Stimulated activated CD4-positive, alpha-beta T cell treated with anti-CD3 and anti-CD28 coated beads, TNF-alpha, amount 100 ng/mL, for 24 hours (primary cell): Measurements from ENCODE around the gene UQCR11.
A peak's percentile ranks its signal among the peaks of the same experiment; 100 is the strongest.

Experiments
- DNase-seq, 3 experiments: peaks; one replicate each; pipeline ENCODE4 v3.0.0-alpha.2; 2020; ENCODE audit warnings: low read depth in 3 of 3

Gene UQCR11

GRCh38 chr19:1636325-1637236 is 31.3 kb upstream of the UQCR11 start:
- DNase-seq = no peak

- no peak for DNase-seq
Observed at GRCh38 chr19:1634938-1635243, 29.6 kb upstream of the UQCR11 start.

GRCh38 chr19:1634242-1634937 is 29.1 kb upstream of the UQCR11 start:
- no peak for DNase-seq

DNA sequence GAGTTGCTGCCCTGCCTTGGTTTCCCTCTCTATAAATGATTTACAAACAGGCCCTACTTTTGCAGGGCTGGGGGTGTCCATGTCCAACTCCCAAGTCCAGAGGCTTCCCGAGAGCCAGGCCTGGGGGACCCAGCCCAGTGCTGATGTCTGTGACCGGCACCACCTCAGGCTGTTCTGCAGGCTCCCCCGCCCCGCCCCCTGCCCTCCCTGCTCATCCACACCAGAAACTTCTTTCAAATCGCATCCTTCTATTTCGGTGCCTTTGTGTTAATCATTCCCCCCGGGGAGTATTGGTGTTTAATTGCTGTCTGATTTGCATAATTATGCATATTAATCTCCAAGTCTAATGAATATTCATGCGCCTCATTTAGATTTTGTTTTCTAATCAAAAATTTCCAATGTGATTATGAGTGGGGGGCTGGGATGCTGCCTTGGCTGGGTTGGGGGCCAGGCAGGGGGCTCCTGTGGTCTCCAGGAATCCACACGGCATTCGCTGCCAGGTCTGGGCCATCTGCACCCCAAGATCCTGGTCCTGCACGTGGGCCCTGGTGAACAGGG is 28.1 kb upstream of the UQCR11 start:
- no peak for DNase-seq

- DNase-seq = no peak
Observed at GRCh38 chr19:1632462-1633268, 27.4 kb upstream of the UQCR11 start.

DNA sequence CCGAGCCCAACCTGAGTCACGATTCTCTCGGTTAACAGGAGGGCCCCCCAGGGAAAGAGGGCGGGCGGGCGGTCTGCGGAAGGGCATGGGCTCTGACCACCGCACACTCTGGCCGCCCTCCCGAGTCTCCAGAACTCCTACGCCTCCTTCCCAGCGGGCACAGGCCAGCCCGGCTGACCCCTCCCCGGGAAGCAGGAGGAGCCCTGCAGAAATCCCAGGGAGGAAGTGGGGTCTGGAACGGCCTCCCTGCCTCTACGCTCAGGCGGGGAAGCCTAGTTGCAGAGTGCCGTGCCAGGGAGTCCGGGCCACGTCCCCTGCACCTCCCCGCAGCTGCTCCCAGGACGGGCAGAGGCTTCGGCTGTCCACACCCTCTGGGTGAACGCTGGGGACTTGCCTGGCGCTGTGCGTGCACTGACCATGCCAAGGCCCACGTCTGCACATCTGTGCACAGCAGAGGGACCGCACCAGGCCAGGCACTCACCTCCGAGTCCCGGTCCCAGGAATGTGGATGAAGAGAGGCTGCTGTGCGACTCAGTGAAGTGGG is 26.4 kb upstream of the UQCR11 start:
- DNase-seq = no peak

- DNase-seq = no peak
Observed at GRCh38 chr19:1630811-1631210, 25.5 kb upstream of the UQCR11 start.

DNA sequence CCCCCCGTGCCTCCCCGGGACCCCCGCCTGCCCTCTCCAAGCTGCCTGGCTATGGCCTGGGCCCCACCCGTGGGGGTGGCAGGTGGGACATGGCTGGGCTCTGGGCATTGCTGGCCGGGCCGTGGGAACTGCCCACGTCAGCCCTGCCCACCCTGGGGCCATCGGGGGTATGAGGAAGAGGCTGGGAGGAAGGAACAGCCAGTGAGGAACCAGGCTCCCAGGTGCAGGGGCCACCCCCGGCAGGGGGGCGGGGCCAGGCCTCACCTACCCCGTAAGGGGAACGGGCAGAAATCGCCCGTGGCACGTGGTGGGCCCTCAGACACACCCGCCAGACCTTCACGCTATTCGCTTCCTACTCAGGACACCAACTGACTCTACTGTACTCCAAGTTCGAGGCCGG is 24.8 kb upstream of the UQCR11 start:
- DNase-seq = no peak

DNA sequence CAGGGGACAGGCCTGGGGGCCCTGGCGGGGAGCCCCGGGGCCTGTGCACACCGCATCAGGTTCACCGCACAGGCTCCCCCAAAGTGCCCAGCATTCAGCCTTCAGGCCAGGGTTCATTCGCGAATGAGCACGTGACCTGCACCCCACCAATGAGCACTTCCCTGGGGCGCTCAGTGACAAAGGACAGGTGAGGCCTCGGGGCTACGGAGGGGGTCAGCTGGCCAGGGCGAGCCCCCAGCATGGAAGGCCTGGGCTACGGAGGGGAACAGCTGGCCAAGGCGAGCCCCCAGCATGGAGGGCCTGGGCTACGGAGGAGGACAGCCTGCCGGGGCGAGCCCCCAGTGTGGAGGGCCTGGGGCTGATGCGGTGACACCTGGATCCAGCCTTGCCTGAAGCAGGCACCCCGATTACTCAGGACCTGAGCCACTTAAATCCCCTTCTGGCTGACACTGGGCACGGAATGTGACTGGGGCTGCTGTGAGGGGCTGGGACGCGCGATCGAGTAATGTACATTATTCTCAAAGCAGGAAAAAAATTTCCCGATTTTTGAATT is 24.1 kb upstream of the UQCR11 start:
- DNase-seq = no peak

GRCh38 chr19:1627194-1627593 is 21.9 kb upstream of the UQCR11 start:
- no peak for DNase-seq

DNA sequence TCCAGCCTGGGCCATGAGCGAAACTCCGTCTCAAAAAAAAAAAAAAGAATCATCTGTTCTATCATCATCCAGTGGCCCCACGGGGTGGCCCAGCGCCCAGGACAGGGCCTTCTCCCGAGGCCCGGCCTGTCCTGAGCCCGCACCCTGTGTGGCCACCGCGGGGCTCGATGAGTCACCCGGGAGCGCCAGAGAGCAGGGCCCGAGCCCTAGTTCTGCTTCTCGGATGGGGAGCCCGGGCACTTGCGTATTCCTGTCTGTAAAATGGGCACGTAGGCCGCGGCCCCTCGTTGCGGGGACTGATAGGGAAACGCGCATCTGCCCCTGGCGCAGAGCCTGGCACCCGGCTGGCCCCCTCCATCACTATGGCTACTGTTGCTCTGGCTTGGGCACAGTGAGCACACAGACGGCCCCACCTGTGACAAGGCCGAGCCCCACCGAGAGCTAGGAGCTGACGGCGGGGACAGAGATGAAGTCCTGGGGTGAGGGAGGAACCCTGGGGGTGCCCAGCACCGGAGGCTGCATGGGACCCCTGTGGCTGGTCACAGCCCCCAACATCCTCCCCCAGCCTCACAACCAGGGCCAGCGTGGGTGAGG is 21.3 kb upstream of the UQCR11 start:
- no peak for DNase-seq

GRCh38 chr19:1624458-1624857 is 19.2 kb upstream of the UQCR11 start:
- peak in 1 of 3 experiments; percentile 52 for DNase-seq

DNA sequence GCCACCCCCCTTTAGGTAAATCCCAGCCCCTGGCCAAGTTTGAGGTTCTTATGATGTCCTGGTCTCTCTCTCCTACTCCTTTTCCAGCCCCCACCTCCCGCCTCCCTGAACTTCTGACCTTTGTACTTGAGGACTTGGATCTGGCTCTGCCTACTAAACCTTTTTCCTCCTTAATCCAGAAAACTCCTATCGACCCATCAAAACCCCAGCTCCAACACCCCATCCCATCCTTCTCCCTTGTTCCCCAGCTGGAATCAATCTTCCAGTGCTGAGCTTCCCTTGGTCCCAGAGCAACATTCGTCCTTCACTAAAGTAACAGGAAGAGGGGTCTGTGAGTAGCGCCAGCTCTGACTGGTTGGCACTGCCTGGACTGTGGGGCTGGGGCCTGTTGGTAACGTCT is 17.3 kb upstream of the UQCR11 start:
- no peak for DNase-seq

- DNase-seq = no peak
Observed at GRCh38 chr19:1622007-1622406, 16.7 kb upstream of the UQCR11 start.

GRCh38 chr19:1621574-1621973 is 16.3 kb upstream of the UQCR11 start:
- DNase-seq = no peak

DNA sequence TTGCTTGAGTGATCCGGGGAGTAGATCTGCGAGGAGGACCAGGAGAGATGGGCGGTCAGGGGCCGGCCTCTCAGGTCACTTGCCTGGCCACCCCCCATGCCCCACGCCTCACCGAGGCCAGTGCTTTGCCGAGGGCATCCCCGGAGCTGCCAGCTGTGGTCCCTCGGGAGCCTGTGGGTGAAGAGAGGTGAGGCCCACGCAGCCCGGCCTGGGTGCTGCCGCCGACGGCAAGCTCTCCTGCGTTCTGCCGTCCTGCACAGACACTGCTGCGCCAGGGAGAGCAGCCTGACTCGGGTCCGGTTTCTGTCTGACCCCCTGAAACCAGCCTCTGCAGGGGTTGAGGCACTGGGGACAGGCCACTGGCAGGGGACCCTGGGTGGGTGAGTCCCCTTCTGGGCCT is 15.8 kb upstream of the UQCR11 start:
- DNase-seq = no peak

GRCh38 chr19:1620502-1620901 is 15.2 kb upstream of the UQCR11 start:
- no peak for DNase-seq

DNA sequence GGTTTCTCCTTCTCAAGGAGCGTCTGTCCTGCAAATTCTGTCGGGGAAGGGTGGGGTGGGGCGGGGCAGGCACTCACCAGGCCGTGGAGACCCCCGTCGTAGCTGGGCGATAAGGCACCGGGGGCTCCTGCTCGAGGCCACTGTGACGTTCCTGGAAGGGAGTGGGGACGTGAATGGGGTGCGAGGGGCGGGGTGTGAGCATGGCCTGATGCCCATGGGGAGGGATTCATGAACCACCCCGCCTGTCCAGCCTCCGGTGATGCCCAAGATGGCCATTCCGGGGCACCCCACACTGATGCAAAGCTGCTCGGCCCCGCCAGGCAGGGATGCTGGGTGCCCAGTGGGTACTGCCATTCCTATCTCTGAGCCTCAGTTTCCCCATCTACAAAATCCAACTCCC is 14.4 kb upstream of the UQCR11 start:
- DNase-seq = no peak

DNA sequence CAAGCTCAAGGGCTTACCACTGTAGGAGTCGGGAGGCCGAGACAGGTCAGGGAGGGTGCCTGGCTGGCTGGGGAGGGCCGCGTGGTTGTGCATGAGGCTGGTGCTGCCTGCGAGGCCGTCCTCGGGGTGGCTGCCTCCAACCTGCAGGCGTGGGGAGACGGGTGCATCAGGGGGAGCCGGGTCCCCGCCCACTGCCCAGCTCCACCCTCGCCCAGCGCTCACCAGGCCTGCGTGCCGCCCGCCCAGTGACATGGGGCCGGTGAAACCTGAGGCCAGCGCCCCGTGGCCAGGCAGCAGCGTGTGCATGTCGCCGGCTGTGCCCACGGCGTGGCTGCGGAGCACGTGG is 13.8 kb upstream of the UQCR11 start:
- DNase-seq = no peak

- DNase-seq = peak in 1 of 3 experiments; percentile 28
Observed at GRCh38 chr19:1618157-1619093, 13.2 kb upstream of the UQCR11 start.
